Small intestine (tissue), 7 donors: ENCODE data around the gene SYPL2. TPM values are rescaled to one million over a fixed set of nuclear protein-coding genes. Genes with fewer than 3 reads are reported as not detected.
"Not testable (repeated sequence)": the region's sequence is repeated elsewhere in the genome, so short reads cannot be mapped to it uniquely, and the experiment has no call there.

Source experiments
- DNase-seq, 2 donors: peaks; one replicate each; pipeline versions ENCODE4 v3.0.0 to v3.0.0-alpha.2; 2013
- FAIRE-seq: peaks from 2 replicates; lab custom pipeline; 2012; peaks lifted over from hg19 to GRCh38; lab: Jason Lieb, UNC
- H3K27ac ChIP-seq, 3 donors: one replicate each; pipeline ENCODE4 v1.5.1; 2013; ENCODE audit warnings: low read length in 2 of 3, mild to moderate bottlenecking in 2 of 3, control low read depth in 1 of 3, inconsistent platforms in 1 of 3, low read depth in 1 of 3, moderate library complexity in 1 of 3
- H3K27me3 ChIP-seq, 3 donors: one replicate each; pipeline ENCODE4 v1.6.1; 2013; ENCODE audit warnings: low read length in 3 of 3, inconsistent platforms in 1 of 3; ENCODE audit not compliant: control insufficient read depth in 3 of 3, insufficient read depth in 3 of 3
- H3K36me3 ChIP-seq, 3 donors: one replicate each; pipeline ENCODE4 v1.6.1; 2013; ENCODE audit warnings: low read length in 3 of 3, inconsistent platforms in 1 of 3, low read depth in 1 of 3, mild to moderate bottlenecking in 1 of 3, moderate library complexity in 1 of 3; ENCODE audit not compliant: control insufficient read depth in 3 of 3, insufficient read depth in 2 of 3
- H3K4me1 ChIP-seq, 3 donors: one replicate each; pipeline ENCODE4 v1.6.1; 2013; ENCODE audit warnings: low read length in 2 of 3, inconsistent platforms in 1 of 3, low read depth in 1 of 3, mild to moderate bottlenecking in 1 of 3, moderate library complexity in 1 of 3; ENCODE audit not compliant: control insufficient read depth in 3 of 3, insufficient read depth in 2 of 3
- H3K4me3 ChIP-seq, 3 donors: one replicate each; pipeline ENCODE4 v1.5.1; 2013; ENCODE audit warnings: low read length in 3 of 3, control low read depth in 1 of 3, inconsistent platforms in 1 of 3, low read depth in 1 of 3, mild to moderate bottlenecking in 1 of 3, moderate library complexity in 1 of 3
- H3K9me3 ChIP-seq, 2 donors: one replicate each; pipeline ENCODE4 v1.6.1; 2013; ENCODE audit warnings: low read depth in 1 of 2, low read length in 1 of 2; ENCODE audit not compliant: control insufficient read depth in 2 of 2, insufficient read depth in 1 of 2
- whole genome bisulfite sequencing, 3 donors: extraction: QIAGEN DNeasy Blood & Tissue Kit; methylation state at CpG; one replicate each; pipeline ENCODE4 v1.1.7; 2013; 5-methylcytosine and 5-hydroxymethylcytosine counted together
- polyA plus RNA-seq, 4 donors: library from polyadenylated mRNA; stranded (reverse) in 3 of 4; unstranded in 1 of 4; fragments of 200-250 nt in 3 of 4; fragments of 120-200 nt in 1 of 4; gene quantifications; one replicate each; pipeline versions ENCODE4 v1.2.1 to v1.2.3, GENCODE V29; 2013
- donor health status: healthy with polysubstance abuse.
- donor health status: control.
- donor health status: control.
- donor health status: Bipolar disorder and iron deficiency.
- donor health status: healthy.

SYPL2 gene
- polyA plus RNA-seq, 4 donors, result 0.65 to 0.67 TPM; not detected in 2

GRCh38 chr1:109457819-109458218 lies 8.5 kb upstream of the SYPL2 start:
- DNase-seq (no peak), FAIRE-seq (no peak)
- Histone ChIP-seq H3K4me1 (no peaks in the 10 kb centered on the region), H3K4me3 (no peak overlapping the region), H3K27ac (no peak overlapping the region), H3K27me3 (peaks cover 0 to 18% (median 0%) of the 10 kb centered on the region in 3 donors), H3K9me3 (peaks cover 0 to 9% of the 10 kb centered on the region in 2 donors), H3K36me3 (no peaks in the 10 kb centered on the region)
- WGBS, 3 donors, result 72 to 89% (median 82%) methylated on average over 4 of the region's 4 CpGs

GRCh38 chr1:109466125-109466451 lies 258 bp upstream of the SYPL2 start:
- WGBS, 3 donors, result 5 to 13% (median 7%) methylated on average over 24 of the region's 24 CpGs
- Histone ChIP-seq H3K27ac (no peak overlapping the region), H3K4me1 (peaks cover 0 to 4% (median 0%) of the 10 kb centered on the region in 3 donors), H3K9me3 (peaks cover 0 to 4% of the 10 kb centered on the region in 2 donors), H3K4me3 (peak overlapping the region; percentile 10 to 54 (median 17)), H3K36me3 (no peaks in the 10 kb centered on the region), H3K27me3 (peaks cover 3 to 71% (median 12%) of the 10 kb centered on the region in 3 donors)
- FAIRE-seq (no peak), DNase-seq (no peak)

GRCh38 chr1:109467301-109467777 lies 993 bp downstream of the SYPL2 start:
- DNase-seq (peak in 1 of 2 donors; percentile 29), FAIRE-seq (no peak)
- Histone ChIP-seq H3K36me3 (no peaks in the 10 kb centered on the region), H3K27ac (no peak overlapping the region), H3K4me3 (peak overlapping the region in 1 of 3 donors; percentile 54), H3K27me3 (peaks cover 3 to 75% (median 12%) of the 10 kb centered on the region in 3 donors), H3K4me1 (peaks cover 0 to 4% (median 0%) of the 10 kb centered on the region in 3 donors), H3K9me3 (no peaks in the 10 kb centered on the region)
- WGBS, 3 donors, result 8 to 14% (median 13%) methylated on average over 23 of the region's 23 CpGs

GRCh38 chr1:109468061-109468460 lies 1.7 kb downstream of the SYPL2 start:
- Histone ChIP-seq H3K36me3 (no peaks in the 10 kb centered on the region), H3K27me3 (peaks cover 3 to 78% (median 12%) of the 10 kb centered on the region in 3 donors), H3K4me1 (peaks cover 0 to 4% (median 0%) of the 10 kb centered on the region in 3 donors), H3K27ac (no peak overlapping the region), H3K9me3 (no peaks in the 10 kb centered on the region), H3K4me3 (no peak overlapping the region)
- 86 to 92% (median 86%) methylated on average over 1 of the region's 1 CpG for WGBS, 3 donors
- FAIRE-seq (no peak), DNase-seq (no peak)

- WGBS, 3 donors, result 6 to 24% (median 6%) methylated on average over 2 of the region's 2 CpGs
- peaks cover 0 to 4% (median 0%) of the 10 kb centered on the region in 3 donors for H3K4me1 ChIP-seq
- H3K4me3 ChIP-seq, result no peak overlapping the region
- H3K27me3 ChIP-seq, result peaks cover 3 to 76% (median 11%) of the 10 kb centered on the region in 3 donors
- H3K9me3 ChIP-seq, result no peaks in the 10 kb centered on the region
- DNase-seq (no peak), FAIRE-seq (no peak)
- no peak overlapping the region for H3K27ac ChIP-seq
- H3K36me3 ChIP-seq, result no peaks in the 10 kb centered on the region
Observed at GRCh38 chr1:109468903-109469302, 2.6 kb downstream of the SYPL2 start.

GRCh38 chr1:109470245-109470644 lies 3.9 kb downstream of the SYPL2 start:
- no peaks in the 10 kb centered on the region for H3K36me3 ChIP-seq
- FAIRE-seq (no peak), DNase-seq (no peak)
- peaks cover 3 to 73% (median 11%) of the 10 kb centered on the region in 3 donors for H3K27me3 ChIP-seq
- 48 to 58% (median 54%) methylated on average over 6 of the region's 6 CpGs for WGBS, 3 donors
- no peak overlapping the region for H3K4me3 ChIP-seq
- H3K4me1 ChIP-seq, result peaks cover 0 to 4% (median 0%) of the 10 kb centered on the region in 3 donors
- no peaks in the 10 kb centered on the region for H3K9me3 ChIP-seq
- no peak overlapping the region for H3K27ac ChIP-seq

- no peak for DNase-seq
- Histone ChIP-seq H3K27ac (no peak overlapping the region), H3K36me3 (no peaks in the 10 kb centered on the region), H3K4me1 (no peaks in the 10 kb centered on the region), H3K9me3 (no peaks in the 10 kb centered on the region), H3K4me3 (no peak overlapping the region), H3K27me3 (peaks cover 0 to 67% (median 7%) of the 10 kb centered on the region in 3 donors)
- FAIRE-seq, result no peak
- 64 to 66% (median 65%) methylated on average over 3 of the region's 3 CpGs for WGBS, 3 donors
Observed at GRCh38 chr1:109472779-109473178, 6.4 kb downstream of the SYPL2 start.

GRCh38 chr1:109473284-109474057 lies 7.1 kb downstream of the SYPL2 start:
- H3K27ac ChIP-seq, H3K9me3 ChIP-seq, DNase-seq, H3K4me3 ChIP-seq, H3K4me1 ChIP-seq, H3K36me3 ChIP-seq, FAIRE-seq: not testable (repeated sequence)
- 59 to 84% (median 66%) methylated on average over 12 of the region's 12 CpGs for WGBS, 3 donors
- peaks cover 0 to 67% (median 5%) of the 10 kb centered on the region in 3 donors for H3K27me3 ChIP-seq
